ENCODE results near the gene ATP6V0B.

ATP6V0B gene

GRCh38 chr1:43985984-43986595 is 11.3 kb downstream of the ATP6V0B start:
- no peak for DNase-seq (ENCODE audit: low read depth)

- DNase-seq (ENCODE audit: low read depth) = no peak
Measured at GRCh38 chr1:43986712-43987111, 12.0 kb downstream of the ATP6V0B start.

GRCh38 chr1:43987159-43987902 is 12.6 kb downstream of the ATP6V0B start:
- DNase-seq (ENCODE audit: low read depth) = no peak

DNA sequence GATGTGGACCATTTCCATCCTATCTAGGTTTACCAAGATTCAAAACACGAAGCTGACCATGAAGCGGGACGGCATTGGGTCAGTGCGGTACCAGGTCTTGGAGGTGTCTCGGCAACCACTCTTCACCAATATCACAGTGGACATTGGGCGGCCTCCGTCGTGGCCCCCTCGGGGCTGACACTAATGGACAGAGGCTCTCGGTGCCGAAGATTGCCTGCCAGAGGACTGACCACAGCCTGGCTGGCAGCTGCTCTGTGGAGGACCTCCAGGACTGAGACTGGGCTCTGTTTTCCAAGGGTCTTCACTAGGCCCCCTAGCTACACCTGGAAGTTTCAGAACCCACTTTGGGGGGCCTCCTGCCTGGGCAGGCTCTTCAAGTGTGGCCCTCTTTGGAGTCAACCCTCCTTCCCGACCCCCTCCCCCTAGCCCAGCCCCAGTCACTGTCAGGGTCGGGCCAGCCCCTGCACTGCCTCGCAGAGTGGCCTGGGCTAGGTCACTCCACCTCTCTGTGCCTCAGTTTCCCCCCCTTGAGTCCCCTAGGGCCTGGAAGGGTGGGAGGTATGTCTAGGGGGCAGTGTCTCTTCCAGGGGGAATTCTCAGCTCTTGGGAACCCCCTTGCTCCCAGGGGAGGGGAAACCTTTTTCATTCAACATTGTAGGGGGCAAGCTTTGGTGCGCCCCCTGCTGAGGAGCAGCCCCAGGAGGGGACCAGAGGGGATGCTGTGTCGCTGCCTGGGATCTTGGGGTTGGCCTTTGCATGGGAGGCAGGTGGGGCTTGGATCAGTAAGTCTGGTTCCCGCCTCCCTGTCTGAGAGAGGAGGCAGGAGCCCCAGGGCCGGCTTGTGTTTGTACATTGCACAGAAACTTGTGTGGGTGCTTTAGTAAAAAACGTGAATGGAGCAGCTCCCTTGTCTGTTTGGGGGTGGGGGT is 15.8 kb downstream of the ATP6V0B start:
- DNase-seq (ENCODE audit: low read depth) = no peak

DNA sequence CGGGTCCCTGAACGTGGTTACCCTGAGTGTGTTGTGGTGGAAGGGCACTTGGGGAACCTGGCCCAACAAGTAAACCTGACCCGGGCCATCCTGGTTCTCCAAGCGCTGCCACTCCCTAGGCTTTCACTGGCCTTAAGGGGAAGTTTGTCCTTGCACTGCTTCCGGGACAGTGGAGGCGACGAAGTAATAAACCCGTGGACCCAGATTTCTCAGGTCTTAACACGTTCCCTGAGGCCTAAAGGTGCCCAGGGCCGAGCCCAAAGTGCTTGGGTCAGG is 16.4 kb downstream of the ATP6V0B start:
- no peak for DNase-seq (ENCODE audit: low read depth)

GRCh38 chr1:43991476-43992231 is 16.9 kb downstream of the ATP6V0B start, which contains the start of gene CCDC24:
CCDC24 (plus strand) TSS chr1:43991599; CDS start chr1:43991879, 280 bp downstream.
- DNase-seq (ENCODE audit: low read depth) = peak; percentile 61

- DNase-seq (ENCODE audit: low read depth) = no peak
Measured at GRCh38 chr1:43992232-43992995, 17.7 kb downstream of the ATP6V0B start.

DNA sequence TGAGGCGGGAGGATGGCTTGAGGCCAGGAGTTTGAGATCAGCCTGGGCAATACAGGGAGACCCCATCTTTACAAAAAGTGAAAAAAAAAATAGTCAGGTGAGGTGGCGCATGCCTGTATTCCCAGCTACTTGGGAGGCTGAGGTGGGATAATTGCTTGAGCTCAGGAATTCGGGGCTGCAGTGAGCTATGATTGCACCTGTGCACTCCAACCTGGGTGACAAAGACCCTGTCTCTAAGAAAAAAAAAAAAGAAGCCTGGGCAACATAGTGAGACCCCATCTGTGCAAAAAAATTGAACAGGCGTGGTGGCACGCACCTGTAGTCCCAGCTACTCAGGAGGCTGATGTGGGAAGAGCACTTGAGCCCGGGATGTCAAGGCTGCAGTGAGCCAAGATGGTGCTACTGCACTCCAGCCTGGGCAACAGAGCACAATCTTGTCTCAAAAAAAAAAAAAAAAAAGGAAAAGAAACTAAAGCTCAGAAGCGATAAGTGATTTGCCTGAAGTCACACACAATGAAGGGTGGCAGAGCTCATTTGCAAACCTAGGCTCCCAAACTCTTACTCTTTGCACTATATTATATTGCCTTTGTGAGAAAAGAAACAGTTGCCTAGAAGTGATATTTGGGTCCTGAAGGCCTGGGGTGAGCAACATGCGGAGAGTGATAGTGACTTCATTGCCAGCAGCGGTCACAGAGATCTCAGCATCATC is 18.6 kb downstream of the ATP6V0B start:
- no peak for DNase-seq (ENCODE audit: low read depth)

- no peak for DNase-seq (ENCODE audit: low read depth)
Measured at GRCh38 chr1:43994071-43994470, 19.3 kb downstream of the ATP6V0B start.

GRCh38 chr1:43994794-43995790 is 20.3 kb downstream of the ATP6V0B start:
- no peak for DNase-seq (ENCODE audit: low read depth)

GRCh38 chr1:43995984-43996732 is 21.4 kb downstream of the ATP6V0B start:
- DNase-seq (ENCODE audit: low read depth) = no peak

DNA sequence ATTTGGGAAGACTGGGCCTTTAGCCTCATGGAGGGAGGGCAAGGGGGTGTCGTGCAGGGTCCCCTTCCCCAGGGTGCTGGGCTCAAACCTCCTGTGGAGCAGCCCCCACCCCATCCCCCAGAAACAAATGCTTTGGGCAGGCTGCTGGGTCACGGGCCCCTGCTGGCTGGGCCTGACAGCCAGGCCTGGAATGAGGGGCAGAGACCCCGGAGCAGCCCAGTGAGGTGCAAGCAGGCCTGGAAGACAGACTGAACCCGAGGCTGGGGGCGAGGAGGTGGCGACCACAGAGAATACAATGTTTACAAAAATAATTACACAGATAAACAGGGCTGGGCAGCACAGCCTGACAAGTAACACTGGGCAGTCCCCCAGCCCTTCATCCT is 22.0 kb downstream of the ATP6V0B start:
- DNase-seq (ENCODE audit: low read depth) = no peak

- no peak for DNase-seq (ENCODE audit: low read depth)
Measured at GRCh38 chr1:43997295-43997999, 22.7 kb downstream of the ATP6V0B start.

GRCh38 chr1:43998000-43998378 is 23.2 kb downstream of the ATP6V0B start:
- DNase-seq (ENCODE audit: low read depth) = no peak

- DNase-seq (ENCODE audit: low read depth) = no peak
Measured at GRCh38 chr1:43999455-43999854, 24.7 kb downstream of the ATP6V0B start.

DNA sequence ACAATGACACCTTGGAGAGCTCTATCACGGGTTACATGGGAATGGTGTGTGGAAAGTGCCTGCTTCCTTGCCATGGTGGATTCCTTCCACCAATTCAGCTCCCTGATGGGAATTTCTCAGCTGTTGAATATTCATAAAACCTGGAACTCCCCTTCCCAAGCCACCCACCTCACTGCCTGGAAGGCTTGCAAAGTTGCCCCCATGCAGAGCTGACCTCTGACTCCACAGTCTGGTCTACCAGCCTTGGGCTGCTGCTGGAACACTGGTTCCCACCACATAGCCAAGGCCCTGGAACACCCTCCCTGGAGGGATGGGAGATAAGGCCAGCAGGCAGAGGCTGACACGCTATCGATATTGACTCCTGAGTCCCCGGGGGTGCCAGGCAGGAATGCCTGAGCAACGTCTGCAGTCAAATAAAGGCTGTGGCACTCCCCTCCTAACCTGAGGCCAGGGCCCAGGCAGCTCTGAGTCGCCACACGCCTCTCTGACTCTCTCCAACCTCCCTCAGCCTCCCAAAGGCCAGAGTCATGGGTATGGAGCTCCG is 25.4 kb downstream of the ATP6V0B start:
- no peak for DNase-seq (ENCODE audit: low read depth)

- no peak for DNase-seq (ENCODE audit: low read depth)
Measured at GRCh38 chr1:44002165-44002564, 27.4 kb downstream of the ATP6V0B start.

DNA sequence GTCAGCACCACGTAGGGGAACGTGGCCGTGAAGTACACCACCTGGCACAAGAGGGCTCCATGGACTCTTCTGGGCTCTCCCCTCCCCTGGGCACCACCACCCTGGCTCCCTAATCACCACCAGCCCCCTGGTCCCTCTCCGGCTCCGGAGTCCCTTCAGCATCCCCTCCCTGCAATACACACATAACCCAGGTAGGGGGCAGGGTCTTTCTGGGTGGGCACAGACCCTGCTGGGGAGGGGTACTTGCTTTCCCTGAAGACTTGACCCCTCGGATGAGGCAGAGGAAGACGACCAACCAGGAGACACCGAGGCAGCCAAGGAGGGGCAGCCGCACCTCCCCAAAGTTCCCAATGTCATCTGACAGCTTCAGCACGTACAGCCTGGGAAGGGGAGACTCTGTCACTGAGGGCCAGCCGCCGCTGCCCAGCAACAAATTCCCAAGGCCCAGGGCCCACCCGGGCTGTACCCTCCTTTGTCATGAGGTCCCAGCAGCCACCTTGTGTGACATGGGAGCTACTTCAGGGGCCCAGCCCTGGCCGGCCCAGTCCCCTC is 27.9 kb downstream of the ATP6V0B start:
- DNase-seq (ENCODE audit: low read depth) = no peak

Data from activated T-helper 1 cell treated with Interleukin-2 at 50 U/mL for 16 hours (primary cell).